Breast epithelium (tissue), 4 donors: ENCODE results near the gene FLOT1. TPM values are rescaled to one million over a fixed set of nuclear protein-coding genes. Genes with fewer than 3 reads are reported as not detected.
"Not testable (repeated sequence)": the region's sequence is repeated elsewhere in the genome, so short reads cannot be mapped to it uniquely, and the experiment has no call there.

Experiments used
- DNase-seq, 2 donors: peaks; one replicate each; pipeline ENCODE4 v3.0.0-alpha.2; 2019; ENCODE audit warnings: low spot score in 2 of 2
- H3K27ac ChIP-seq, 2 donors: fragments of 200-600 bp; sonication (generic) in 1 of 2; one replicate each; pipeline ENCODE4 v1.5.1; 2016 to 2019; ENCODE audit warnings: mild to moderate bottlenecking in 1 of 2
- H3K27me3 ChIP-seq, 2 donors: fragments of 200-600 bp; sonication (generic) in 1 of 2; one replicate each; pipeline versions ENCODE4 v1.5.1 to v1.6.0; 2017 to 2019; ENCODE audit warnings: control low read depth in 1 of 2, mild to moderate bottlenecking in 1 of 2
- H3K36me3 ChIP-seq: fragments of 200-600 bp; one replicate; pipeline ENCODE4 v1.5.1; 2019
- H3K4me1 ChIP-seq, 2 donors: fragments of 200-600 bp; sonication (generic); one replicate each; pipeline ENCODE4 v1.5.1; 2016 to 2019; ENCODE audit warnings: control low read depth in 1 of 2
- H3K4me3 ChIP-seq, 3 donors: fragments of 200-600 bp; sonication (generic); 1 replicate in 2 of 3; 2 replicates in 1 of 3; pipeline ENCODE4 v1.5.1; 2016 to 2019; ENCODE audit warnings: mild to moderate bottlenecking in 3 of 3, moderate library complexity in 2 of 3
- H3K9me3 ChIP-seq, 2 donors: fragments of 200-600 bp; sonication (generic) in 1 of 2; one replicate each; pipeline ENCODE4 v1.5.1; 2016 to 2019; ENCODE audit warnings: control low read depth in 1 of 2
- CTCF ChIP-seq, 3 donors: fragments of 450-650 bp; IDR thresholded peaks; one replicate each; pipeline ENCODE4 v1.5.1; 2016 to 2017; ENCODE audit warnings: antibody characterized with exemption in 3 of 3, mild to moderate bottlenecking in 3 of 3, moderate library complexity in 3 of 3
- POLR2A ChIP-seq: fragments of 450-650 bp; IDR thresholded peaks from one replicate; pipeline ENCODE4 v1.6.1; 2016; ENCODE audit warnings: antibody characterized with exemption, mild to moderate bottlenecking, moderate library complexity
- POLR2AphosphoS5 ChIP-seq, 3 donors: sonication (generic); formaldehyde crosslinking; IDR thresholded peaks; one replicate each; pipeline ENCODE4 v1.6.1; 2017; ENCODE audit warnings: antibody characterized with exemption in 3 of 3
- intact Hi-C: fragments of 100-400 bp; cut with DNase I; formaldehyde crosslinking; loops from one replicate; pipeline ENCODE4 v1.15.1; 2023; ENCODE audit warnings: low total_unique reads
- total RNA-seq, 3 donors: library from RNA; depleted of rRNA; stranded (reverse); fragments of >200 nt; gene quantifications; one replicate each; pipeline ENCODE4 v1.1.0, GENCODE V29; 2016

The FLOT1 gene
- total RNA-seq, 3 donors from 2014 or later, result 80.5 to 171 (median 142) TPM

GRCh38 chr6:30721198-30722024, 21.1 kb downstream of the FLOT1 start:
- no peaks in the 10 kb centered on the region for H3K9me3 ChIP-seq
- no peaks in the 10 kb centered on the region for H3K36me3 ChIP-seq
- peak overlapping the region; percentile 88 to 94 for H3K27ac ChIP-seq
- H3K4me3 ChIP-seq, result peak overlapping the region; percentile 67 to 94 (median 93)
- peaks cover 3 to 10% of the 10 kb centered on the region in 2 donors for H3K4me1 ChIP-seq
- TF ChIP-seq POLR2A (no peak), POLR2AphosphoS5 (IDR thresholded peaks at IDR 0.05) (peak; percentile 33 to 49 (median 47)), CTCF (IDR thresholded peaks at IDR 0.05) (peak in 1 of 3 donors; percentile 18)
- intact Hi-C loops, result loop anchor here (2.0 to 5.0 kb wide), 2 partner anchors 39 to 164 kb away; partner anchors contain the start of genes GNL1 and PRR3
- no peaks in the 10 kb centered on the region for H3K27me3 ChIP-seq
- peak; percentile 86 to 92 for DNase-seq

- Histone ChIP-seq H3K9me3 (no peaks in the 10 kb centered on the region), H3K4me1 (peaks cover 3 to 14% of the 10 kb centered on the region in 2 donors), H3K36me3 (no peaks in the 10 kb centered on the region), H3K4me3 (peak overlapping the region; percentile 67 to 94 (median 93)), H3K27me3 (no peaks in the 10 kb centered on the region), H3K27ac (peak overlapping the region; percentile 88 to 94)
- DNase-seq, result peak; percentile 71 to 76
- TF ChIP-seq POLR2A (no peak), CTCF (IDR thresholded peaks at IDR 0.05) (no peak), POLR2AphosphoS5 (IDR thresholded peaks at IDR 0.05) (peak in 2 of 3 donors; percentile 8 to 48)
- intact Hi-C loops, result loop anchor here (5.0 kb wide), 1 partner anchor 163 kb away; the partner anchor contains the start of genes GNL1 and PRR3
Observed at GRCh38 chr6:30720738-30721197, 21.7 kb downstream of the FLOT1 start.

- Histone ChIP-seq H3K27me3 (no peaks in the 10 kb centered on the region), H3K27ac (peak within 1 kb of the TSS; percentile 88 to 94), H3K36me3 (no peaks in the 10 kb centered on the region), H3K9me3 (no peaks in the 10 kb centered on the region), H3K4me3 (peak within 1 kb of the TSS; percentile 67 to 94 (median 93)), H3K4me1 (peaks cover 2 to 14% of the 10 kb centered on the region in 2 donors)
- TF ChIP-seq CTCF (IDR thresholded peaks at IDR 0.05) (peak in 2 of 3 donors; percentile 34 to 53), POLR2A (peak; percentile 56), POLR2AphosphoS5 (IDR thresholded peaks at IDR 0.05) (peak; percentile 56 to 84 (median 72))
- intact Hi-C loops, result loop anchor here (5.0 kb wide), 1 partner anchor 163 kb away; the partner anchor contains the start of genes GNL1 and PRR3
- peak; percentile 96 to 97 for DNase-seq
Observed at GRCh38 chr6:30719791-30720737, 22.4 kb downstream of the FLOT1 start, which contains the start of gene TUBB. Gene TUBB, plus strand, starts transcription at chr6:30720352. Its CDS starts 155 bp downstream, at chr6:30720507.

- peak overlapping the region; percentile 67 to 94 (median 93) for H3K4me3 ChIP-seq
- TF ChIP-seq POLR2A, result no peak
- TF ChIP-seq POLR2AphosphoS5 (IDR thresholded peaks at IDR 0.05), result no peak
- TF ChIP-seq CTCF (IDR thresholded peaks at IDR 0.05), result no peak
- H3K4me1 ChIP-seq, result peaks cover 0 to 14% of the 10 kb centered on the region in 2 donors
- peak overlapping the region; percentile 69 to 88 for H3K27ac ChIP-seq
- intact Hi-C loops, result no loop called here
- DNase-seq, result no peak
- no peaks in the 10 kb centered on the region for H3K27me3 ChIP-seq
- H3K36me3 ChIP-seq, result no peaks in the 10 kb centered on the region
- H3K9me3 ChIP-seq, result no peaks in the 10 kb centered on the region
Observed at GRCh38 chr6:30719356-30719755, 23.1 kb downstream of the FLOT1 start.

GRCh38 chr6:30717845-30718720, 24.4 kb downstream of the FLOT1 start:
- H3K27me3 ChIP-seq, H3K36me3 ChIP-seq, DNase-seq, intact Hi-C loops, H3K9me3 ChIP-seq: not testable (repeated sequence)
- Histone ChIP-seq H3K27ac (peak overlapping the region; percentile 93 to 96), H3K4me1 (peaks cover 0 to 14% of the 10 kb centered on the region in 2 donors), H3K4me3 (peak overlapping the region; percentile 55 to 86 (median 65))
